Measurements from ENCODE around the gene TRIM41.

GRCh38 chr5:181255276-181255675, 32.2 kb downstream of the TRIM41 start:
- TF ChIP-seq CTCF (IDR thresholded peaks at IDR 0.05) (no peak), POLR2A (IDR thresholded peaks at IDR 0.05) (no peak)

Measured in body of pancreas (tissue), 4 donors.